NCI-H526 (cell line): ENCODE measurements around the gene NDEL1.

Experiments used
- DNase-seq, 2 experiments: peaks; one replicate each; lab custom pipeline; 2025; lab: John Stamatoyannopoulos, UW

Gene NDEL1

GRCh38 chr17:8503368-8503767 is 67.7 kb downstream of the NDEL1 start:
- DNase-seq: no peak

DNA sequence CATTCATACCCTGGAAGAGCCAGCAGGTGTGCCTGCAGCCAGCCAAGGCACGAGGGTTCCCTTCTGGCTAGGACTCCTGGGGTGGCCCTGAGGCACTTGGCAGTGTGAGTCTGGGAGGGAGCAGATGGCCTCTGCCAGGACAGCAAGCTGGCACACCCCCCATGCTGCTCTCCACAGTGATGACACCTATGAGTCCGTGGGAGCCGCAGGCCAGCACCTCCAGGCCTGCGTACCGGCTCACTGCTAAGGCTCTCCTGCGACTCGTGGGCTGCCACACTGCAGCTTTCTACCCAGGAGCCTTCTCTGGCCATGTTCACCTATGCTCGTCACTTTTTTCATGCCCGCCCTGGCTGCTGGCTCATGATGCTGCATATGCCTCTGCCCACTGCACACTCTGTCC is 68.1 kb downstream of the NDEL1 start:
- no peak for DNase-seq

DNA sequence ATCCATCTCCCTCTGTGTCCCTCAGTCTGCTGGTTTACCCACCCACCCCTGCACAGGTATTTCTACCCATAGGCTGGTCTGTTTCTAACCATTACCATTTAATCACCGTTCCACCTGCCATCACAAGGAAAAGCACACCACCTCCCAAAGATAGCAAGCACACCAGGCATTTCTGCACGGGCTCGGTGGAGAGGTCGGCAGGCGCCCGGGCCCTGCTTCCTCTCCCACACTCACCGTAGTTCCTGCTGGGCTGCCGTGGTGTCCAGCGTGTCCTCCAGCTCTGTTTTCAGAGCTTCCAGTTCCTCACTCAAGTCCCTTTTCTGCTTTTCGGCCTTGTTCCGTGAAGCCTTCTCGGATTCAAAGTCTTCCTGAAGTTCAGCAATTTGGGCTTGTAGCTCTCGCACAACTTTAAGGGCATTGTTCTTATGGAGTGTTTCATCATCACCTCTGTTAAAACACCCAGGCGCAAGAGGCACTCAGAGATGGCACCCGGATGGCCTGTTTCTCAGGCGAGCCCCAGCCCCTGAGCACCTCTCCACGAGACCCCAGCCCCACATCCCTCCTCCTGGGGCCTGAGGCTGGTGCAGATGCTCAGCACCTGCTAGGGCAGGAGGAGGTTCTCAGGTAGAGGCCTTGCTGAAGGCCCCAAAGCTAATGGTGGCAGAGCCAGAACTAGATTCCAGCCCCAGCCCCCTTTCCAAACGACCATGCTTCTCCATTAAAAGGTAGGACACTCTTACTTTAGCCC is 69.0 kb downstream of the NDEL1 start:
- no peak for DNase-seq

- no peak for DNase-seq
Observed at GRCh38 chr17:8506145-8506544, 70.5 kb downstream of the NDEL1 start.

DNA sequence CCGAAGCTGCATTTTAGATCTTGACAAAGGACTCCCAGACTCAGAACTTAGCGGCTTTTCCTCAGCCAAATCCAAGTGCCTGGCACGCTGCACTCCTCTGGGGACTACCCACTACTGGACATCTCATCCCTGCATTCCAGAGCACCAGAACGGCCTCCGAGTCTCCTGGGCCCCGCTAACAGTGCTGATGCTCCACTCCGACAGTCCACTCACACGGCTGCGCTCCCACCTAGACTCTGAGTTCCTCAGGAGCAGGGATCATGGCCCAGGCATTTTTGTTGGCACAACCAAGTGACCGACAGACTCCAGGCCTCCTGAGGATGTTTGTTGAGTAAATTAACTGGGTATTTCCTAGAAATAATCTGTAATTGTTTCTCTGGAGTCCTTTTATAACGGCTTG is 79.1 kb downstream of the NDEL1 start:
- DNase-seq: no peak
